SIG-M5 treated with dmso at 0.1 percent for 504 hours (cell line): ENCODE results near the gene DUOX2.
"Not testable (repeated sequence)": the region's sequence is repeated elsewhere in the genome, so short reads cannot be mapped to it uniquely, and the experiment has no call there.

Experiments
- DNase-seq: peaks from one replicate; lab custom pipeline; 2025; ENCODE audit not compliant: unreplicated experiment; lab: John Stamatoyannopoulos, UW

Gene DUOX2

DNA sequence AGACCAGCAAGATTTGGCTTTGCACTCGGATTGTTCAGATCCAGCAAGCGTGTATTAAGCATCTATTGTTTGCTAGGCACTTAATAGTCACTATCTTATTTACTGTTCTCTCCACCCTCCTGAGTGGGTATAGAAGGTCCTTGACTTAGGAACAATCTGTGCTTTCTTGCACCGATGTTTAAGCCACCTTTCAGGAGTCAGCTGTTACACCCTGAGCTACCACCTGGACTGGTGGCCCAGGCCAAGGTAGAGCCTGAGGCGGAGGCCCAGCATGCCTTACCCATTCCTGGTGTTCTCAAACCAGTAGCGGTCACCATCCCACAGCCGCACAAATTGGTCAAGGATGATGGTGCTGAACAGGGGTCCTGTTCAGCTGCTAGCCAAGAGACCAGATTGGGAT is 25.8 kb upstream of the DUOX2 start:
- no peak for DNase-seq

DNA sequence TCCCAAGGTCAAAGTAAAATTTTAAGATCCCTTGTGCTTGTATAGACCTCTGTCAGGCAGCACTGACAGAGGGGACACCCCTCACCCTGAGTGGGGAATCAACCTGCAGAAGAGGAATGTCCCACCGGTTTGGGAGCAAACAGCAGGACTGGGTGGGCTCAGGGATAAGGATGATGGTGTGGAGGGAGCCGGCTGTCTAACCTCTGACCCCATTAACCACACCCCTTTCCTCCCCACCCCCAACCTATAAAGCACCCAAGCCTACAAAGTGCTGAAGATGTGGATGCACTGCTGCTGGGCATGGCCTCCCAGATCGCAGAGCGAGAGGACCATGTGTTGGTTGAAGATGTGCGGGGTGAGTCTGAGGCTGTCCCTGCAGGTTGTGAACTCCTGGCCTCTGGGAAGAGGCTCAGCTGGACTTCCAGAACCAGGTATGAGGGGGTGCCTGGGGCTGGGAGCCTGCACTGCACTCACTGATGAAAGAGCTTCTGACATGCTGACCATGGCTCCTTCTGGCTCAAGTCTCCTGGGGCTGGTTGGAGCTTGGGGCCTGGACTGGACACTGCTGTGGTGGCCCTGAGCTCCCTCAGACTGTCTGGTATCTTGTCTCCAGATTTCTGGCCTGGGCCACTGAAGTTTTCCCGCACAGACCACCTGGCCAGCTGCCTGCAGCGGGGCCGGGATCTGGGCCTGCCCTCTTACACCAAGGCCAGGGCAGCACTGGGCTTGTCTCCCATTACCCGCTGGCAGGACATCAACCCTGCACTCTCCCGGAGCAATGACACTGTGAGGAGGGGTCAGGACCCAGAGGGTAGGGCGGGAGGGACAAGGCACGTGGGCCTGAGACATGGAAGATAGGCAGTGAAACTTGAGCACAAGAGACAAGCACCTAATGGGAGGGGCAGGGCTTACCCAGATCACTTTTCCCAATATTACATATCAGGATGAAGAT is 25.1 kb upstream of the DUOX2 start:
- DNase-seq, result no peak

DNA sequence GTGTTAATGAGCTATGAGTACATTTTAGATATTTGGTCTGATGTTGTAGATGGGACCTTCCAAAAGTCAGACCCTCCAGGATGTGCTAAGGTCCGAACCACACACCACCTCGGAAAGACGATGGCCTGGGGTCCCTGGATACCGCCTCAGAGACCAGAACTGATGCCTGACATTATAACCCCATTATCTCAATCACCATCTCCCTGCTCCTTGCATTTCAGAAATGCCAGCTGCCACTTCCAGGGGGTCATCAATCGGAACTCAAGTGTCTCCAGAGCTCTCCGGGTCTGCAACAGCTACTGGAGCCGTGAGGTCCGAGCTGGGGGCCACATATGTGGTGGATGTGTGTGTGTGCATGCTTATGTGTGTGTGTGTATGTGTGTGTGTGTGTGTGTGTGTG is 23.7 kb upstream of the DUOX2 start:
- no peak for DNase-seq

DNA sequence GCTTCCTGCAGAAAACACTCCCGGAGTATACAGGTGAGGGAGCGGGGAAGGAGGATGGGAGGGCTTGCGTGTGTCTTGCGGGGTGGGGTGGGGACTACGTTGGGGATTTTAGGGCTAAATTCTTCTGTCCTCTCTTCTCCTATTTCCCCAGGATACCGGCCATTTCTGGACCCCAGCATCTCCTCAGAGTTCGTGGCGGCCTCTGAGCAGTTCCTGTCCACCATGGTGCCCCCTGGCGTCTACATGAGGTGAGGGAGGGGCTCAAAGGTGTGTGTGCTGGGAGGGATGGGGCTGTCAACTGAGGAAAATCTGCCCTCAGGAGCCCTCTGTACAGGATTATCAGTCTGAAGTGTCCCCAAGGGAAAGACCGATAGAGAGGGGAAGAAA is 22.4 kb upstream of the DUOX2 start:
- no peak for DNase-seq

DNA sequence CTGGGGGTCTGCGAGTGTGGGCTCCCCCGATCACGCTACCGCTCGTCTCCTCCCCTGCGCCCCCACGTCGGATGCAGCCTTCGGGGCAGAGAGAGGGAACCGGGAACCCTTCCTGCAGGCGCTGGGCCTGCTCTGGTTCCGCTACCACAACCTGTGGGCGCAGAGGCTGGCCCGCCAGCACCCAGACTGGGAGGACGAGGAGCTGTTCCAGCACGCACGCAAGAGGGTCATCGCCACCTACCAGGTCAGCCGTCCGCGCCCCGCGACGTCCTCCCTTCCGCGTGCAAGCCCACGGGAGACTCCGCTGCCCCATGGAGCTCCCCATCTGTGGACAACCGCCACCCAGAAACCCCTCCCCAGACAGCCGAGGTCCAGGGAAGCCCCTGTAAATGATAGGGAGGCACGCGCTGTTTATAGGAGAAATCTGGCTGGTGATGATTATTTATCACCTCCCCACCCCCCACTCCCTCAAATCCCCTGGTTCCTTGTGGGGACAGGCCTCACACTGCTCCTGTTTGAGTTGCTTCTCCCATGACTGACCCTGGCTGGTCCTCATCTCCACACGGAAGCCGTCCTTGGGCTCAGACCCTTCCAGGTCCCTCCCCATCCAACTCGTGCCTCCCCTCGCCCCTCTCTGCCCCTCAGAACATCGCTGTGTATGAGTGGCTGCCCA is 21.9 kb upstream of the DUOX2 start:
- DNase-seq, result not testable (repeated sequence)

DNA sequence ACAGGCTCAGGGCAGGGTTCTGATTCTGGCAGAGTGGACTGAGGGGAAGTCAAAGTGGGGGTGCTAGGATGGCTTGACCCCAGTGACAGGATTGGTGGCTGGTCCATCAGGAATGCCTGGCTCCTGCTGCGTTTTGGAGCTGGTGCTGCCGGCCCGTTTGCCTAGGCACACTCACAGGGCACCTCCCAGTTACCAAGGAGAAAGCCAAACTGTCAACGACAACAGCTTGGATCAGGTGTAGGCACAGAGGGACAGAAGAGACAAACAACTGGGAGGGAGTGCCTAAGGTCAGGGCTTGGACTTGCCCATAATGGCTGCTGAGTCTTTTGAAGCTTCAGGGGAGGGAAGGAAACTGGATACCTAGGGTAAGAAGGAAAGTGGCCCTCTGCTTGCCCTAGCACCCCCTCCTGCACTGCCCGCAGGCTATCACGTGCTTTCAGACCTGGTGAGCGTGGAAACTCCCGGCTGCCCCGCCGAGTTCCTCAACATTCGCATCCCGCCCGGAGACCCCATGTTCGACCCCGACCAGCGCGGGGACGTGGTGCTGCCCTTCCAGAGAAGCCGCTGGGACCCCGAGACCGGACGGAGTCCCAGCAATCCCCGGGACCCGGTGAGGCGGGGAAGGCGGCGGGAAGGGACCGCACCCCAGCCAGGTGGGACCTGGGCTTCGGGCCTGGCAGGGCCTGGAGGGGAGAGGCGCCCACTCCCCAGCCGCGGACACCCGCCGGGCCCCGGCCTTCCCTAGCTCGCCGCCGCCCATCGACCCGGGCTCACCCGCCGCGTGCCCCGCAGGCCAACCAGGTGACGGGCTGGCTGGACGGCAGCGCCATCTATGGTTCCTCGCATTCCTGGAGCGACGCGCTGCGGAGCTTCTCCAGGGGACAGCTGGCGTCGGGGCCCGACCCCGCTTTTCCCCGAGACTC is 21.0 kb upstream of the DUOX2 start:
- DNase-seq, result no peak

DNA sequence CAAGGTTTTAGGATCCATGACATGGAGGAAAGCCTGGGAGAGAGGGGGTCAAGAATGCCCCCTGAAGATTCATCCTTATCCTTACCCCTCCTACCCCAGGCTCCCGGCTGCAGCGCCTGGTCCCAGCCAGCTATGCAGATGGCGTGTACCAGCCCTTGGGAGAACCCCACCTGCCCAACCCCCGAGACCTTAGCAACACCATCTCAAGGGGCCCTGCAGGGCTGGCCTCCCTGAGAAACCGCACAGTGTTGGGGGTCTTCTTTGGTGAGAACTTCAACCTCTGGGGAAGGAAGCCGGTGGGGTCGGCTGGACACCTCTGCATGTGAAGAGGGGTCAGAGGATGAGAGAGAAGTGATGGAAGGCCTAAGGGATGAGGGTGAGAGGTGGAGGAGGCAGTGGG is 20.1 kb upstream of the DUOX2 start:
- no peak for DNase-seq

DNA sequence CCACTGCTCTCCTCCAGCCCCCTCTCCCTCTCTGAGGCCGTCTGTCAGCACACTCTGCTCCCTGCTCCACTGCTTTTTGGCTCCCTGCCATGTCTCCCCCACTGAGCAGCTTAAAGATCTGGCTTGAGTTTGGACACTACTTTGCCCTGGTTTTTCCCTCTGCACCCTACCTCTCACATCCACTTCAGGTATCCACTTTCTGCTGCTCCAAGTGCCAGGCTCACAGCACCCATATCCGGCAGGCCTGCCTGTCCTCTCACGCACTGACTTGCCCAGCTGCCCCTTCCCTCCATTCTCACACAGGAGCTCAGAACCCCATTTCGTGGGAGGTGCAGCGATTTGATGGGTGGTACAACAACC is 19.6 kb upstream of the DUOX2 start:
- DNase-seq, result no peak

DNA sequence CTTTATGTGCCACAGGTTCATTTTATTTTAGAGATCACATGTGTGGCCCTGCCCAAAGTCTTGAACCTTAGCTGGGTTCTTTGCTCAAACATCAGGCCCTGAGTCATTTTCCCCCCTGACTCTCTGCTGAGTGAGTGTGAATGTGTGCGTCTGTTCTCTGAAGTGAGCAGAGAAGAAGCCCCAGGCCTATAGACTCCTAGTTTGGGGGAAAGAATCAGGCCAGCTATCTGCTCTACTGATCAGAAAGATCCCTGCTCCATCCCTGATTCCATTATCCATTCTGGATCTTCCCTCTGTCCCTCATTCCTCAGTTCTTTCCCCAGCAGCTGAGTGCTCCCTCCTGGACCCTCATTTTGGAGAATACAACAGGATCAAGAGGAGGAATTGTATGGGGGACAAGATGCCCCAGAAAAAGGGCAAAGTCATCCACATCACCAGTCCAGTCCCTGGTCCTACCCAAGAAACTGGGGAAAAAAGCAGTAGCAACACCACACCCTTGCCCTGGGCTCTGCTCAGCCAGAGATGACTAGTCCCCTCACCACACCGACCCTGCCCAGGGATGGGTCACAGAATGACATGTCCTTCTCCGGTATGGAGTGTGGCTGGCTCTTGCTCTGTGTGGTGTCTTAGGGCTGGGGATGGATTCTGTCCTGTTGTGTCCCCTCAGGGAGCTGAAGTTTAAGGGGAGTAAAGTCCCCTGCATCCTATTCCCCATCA is 19.0 kb upstream of the DUOX2 start:
- no peak for DNase-seq

DNA sequence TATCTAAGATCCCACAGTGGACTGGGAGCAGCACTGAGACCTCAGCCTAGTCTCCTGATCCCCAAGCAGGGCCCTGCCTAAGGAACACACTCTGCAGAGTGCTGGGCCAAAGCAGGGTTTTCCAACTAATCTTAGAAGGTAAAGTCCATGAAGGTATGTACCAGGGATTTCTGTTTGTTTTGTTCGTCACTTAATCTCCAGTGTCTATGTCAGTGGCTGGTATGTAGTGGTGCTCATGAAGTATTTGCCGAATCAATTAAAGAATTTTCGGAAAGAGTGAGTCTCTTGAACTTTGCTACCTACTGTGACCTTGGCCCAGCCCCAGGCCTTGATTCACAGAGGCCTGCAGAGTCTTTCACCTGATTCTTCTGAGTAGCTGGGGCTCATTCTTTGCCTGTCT is 17.5 kb upstream of the DUOX2 start:
- no peak for DNase-seq

DNA sequence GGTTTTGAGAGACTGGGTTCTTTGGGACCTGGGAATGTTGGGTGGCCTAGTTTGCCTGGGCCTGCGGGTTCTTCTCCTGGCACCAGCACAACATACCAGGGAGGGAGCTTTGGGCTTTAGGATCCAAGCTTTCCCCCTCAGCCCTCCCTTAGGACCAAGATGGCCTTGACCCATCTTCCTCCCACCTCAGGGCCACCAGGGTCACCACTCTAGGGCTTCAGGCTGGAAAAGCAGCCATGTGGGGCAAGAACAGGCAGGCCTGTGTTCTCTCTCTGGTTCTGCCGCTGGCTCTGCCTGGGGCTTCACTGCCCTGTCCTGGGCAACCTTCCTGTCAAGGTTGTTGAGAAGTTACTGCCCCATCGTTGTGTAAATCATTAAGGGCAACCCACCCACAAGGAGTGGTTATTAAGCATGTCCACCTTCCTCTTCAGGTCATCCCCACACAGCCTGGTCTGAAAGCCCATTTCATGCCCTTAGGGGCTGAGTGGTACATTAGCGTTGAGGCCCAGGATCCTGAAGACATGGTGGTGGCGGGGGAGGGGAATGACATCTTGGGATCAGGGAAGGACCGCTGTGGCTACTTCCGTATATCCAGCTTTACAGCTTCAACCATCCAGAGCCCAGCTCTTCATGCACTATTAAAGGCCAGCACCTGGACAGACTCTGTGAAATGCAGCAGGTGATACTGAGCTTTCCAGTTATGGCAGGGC is 16.5 kb upstream of the DUOX2 start:
- DNase-seq, result no peak

DNA sequence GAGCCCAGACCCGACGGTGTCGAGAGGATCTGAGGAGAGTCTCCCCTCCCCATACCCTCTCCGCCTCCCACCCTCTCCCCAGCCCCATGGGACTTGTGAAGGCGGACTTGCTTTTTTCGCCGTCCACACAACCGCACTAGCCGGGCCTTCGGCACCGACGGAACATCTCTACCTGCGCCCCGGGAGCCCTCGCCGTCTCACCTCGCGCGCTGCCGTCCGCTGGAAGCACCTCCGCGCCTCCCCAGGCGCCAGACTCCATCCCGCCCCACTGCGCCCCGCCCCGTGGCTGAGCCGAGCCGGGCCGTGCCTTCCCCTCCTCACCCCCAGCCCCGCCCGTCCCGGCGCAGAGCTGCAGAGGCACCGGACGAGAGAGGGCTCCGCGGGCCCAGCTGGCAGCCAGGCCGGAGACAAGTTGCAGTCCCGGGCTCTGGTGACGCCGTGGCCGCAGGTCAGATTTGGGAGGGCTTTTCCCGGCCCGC is 15.7 kb upstream of the DUOX2 start, which contains the start of the genes DUOX1 and DUOXA1:
TSS of gene DUOX1 (plus strand) at position 344 of the 479 bp plus-strand sequence. CDS start 1,973 bp downstream, outside the sequence.
TSS of gene DUOXA1 (minus strand) at position 229 of the 479 bp plus-strand sequence. CDS start 6,865 bp downstream, outside the sequence.
- no peak for DNase-seq

DNA sequence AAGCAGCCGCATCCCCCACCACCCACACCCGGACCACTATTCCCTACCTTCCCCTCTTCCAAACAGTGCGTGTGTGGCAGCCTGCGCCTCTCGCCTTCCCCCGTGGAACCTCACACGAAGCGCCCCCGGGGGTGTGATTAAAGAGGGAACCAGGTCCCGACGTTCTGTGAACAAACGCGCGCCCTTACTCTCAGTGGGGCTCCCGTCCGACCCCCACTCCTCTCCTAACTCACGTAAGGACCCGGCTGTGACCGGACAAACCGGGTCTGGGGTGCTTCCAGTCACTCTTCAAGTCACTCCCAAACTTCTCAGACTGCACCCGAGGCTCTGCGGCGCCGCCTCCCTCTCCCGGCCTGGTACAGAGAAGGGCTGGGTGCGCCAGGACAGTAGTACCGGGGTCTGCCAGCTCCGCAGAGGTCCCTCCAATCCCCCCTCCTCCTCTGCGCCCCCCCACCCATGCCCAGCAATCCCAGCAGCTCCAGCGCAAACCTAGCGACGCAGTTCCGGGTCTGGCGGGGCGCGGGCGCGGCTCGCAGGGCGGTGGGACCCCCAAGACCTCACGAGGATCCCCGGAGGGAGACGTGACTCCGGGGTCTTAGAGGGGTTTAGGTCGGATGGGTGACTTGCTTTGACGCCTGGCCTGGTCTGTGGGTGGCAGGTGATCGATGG is 15.1 kb upstream of the DUOX2 start:
- no peak for DNase-seq

DNA sequence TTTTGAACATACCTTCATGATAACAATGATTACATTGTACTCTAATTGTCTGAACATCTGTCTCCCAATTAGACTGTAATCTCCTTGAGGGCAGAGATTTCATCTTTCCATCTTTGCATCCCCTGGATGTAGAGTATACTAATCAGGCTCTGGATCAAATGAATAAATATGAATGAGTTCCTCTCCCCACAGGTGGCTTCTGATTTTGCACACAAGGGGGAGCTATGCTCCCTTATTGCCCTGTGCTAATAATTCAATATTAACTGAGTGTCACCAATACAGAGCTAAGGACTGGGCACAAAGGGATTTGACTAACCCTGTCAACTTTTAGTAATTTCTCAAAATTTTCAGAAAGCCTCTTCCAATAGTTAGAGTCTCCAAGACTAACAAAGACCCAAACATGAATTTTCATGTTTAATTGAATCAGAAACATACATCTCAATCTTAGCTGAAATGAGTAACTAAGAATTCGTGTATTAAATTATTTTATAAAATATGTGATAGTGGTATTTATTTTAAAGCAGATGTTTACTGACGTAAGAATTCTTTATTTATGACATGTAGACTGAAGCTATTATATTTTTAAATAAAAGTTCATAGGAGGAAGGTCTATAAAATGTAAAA is 12.7 kb upstream of the DUOX2 start:
- no peak for DNase-seq

DNA sequence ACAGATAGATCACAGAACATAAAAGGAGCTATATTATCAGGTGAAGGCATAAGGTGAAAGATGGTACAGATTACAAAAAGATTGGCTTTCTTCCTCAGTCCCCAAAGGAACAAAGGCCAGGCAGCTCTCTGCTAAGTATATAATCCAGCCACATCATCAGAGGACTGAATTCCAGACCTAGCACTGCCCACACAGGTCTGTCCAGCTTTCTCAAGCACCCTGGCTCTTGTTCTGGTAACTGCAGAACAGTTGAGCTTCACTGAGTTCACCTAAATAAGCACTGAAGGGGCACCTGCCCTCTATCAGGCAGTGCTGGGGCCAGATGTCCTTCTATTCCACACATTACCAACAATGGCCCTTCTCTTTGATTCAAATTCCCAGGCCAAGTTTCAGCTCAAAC is 9.4 kb upstream of the DUOX2 start:
- no peak for DNase-seq

DNA sequence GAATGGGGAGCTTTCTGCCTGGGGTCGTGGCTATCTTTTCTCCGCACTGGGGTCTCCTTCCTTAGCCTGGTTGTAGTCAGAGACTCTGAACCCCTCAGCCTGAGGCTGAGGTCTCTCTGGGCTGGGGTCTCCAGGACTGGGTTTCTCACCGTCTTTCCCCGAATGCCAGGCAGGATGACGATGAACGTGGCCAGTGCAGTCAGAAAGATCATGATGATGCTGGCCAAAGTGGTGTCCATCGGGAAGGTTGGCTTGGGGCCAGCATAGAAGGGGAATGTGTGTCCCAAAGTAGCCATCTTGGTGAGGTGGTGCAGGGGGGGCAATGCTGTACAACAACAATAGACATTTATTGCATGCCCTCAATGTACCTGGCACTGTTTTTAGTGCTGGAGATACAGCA is 8.7 kb upstream of the DUOX2 start:
- DNase-seq, result no peak

DNA sequence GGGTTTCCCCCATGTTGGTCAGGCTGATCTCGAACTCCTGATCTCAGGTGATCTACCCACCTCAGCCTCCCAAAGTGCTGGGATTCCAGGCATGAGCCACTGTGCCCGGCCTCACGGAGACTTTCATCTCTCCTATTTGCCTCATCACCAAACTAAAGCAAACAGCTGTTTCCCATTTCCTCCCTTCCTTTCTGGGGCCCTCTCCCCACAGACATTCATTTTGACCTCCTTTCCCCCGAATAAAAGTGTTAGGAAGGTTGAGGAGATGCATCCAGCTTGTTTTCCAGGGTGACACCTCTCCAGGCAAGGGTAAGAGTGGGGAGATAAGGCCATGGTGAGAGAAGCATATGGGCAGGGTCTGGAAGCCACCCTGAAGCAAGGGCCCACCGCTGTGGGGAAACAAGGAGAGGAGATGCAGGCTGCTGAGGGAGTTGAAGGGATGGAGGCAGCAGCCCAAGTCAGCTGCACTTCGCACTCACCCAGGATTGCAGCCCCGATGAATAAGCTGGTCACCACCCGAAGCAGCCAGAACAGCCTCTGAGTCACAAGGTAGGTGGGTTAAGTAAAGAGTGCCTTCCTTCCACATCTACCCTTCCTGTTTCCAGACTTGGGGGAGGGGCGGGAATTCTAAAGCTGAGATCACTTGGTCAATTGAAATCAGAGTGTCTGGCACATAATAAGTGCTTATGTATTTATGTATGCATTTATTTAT is 7.9 kb upstream of the DUOX2 start:
- no peak for DNase-seq

DNA sequence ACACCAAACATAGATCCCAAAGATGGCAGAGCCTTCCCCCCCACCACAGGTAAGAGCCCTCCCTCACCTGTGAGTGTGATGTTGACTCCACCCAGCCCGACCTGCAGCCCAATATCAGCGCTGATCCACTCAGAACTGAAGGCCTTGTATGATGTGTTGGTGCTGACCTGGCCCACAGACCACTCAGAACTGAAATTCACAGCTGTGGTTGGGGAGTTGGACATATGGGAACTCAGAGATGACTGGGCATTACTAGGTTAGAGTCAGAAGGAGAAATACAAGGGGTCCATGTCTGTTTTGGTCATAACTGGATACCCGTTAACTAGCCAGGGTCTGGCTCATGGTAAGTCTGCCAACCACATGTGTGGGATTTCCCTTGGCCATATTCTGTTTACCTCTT is 7.0 kb upstream of the DUOX2 start:
- DNase-seq, result no peak
